ENCODE measurements around the gene RHD.
"Not testable (repeated sequence)": the region's sequence is repeated elsewhere in the genome, so short reads cannot be mapped to it uniquely, and the experiment has no call there.

RHD gene

GRCh38 chr1:25312806-25313470 lies 40.6 kb downstream of the RHD start:
- not testable (repeated sequence) for H3K9me3 Mint-ChIP-seq; H3K4me3 Mint-ChIP-seq; H3K4me1 Mint-ChIP-seq (ENCODE audit: low read depth); H3K27me3 Mint-ChIP-seq (ENCODE audit: low read depth); H3K27ac Mint-ChIP-seq
- peaks cover 32% of the 10 kb centered on the region for H3K36me3 Mint-ChIP-seq (ENCODE audit: low read depth)

- not testable (repeated sequence) for H3K27me3 Mint-ChIP-seq (ENCODE audit: low read depth); H3K36me3 Mint-ChIP-seq (ENCODE audit: low read depth); H3K4me3 Mint-ChIP-seq; H3K27ac Mint-ChIP-seq; H3K9me3 Mint-ChIP-seq; H3K4me1 Mint-ChIP-seq (ENCODE audit: low read depth)
These were observed 48.1 kb downstream of the RHD start for GRCh38 chr1:25320314-25320938.

DNA sequence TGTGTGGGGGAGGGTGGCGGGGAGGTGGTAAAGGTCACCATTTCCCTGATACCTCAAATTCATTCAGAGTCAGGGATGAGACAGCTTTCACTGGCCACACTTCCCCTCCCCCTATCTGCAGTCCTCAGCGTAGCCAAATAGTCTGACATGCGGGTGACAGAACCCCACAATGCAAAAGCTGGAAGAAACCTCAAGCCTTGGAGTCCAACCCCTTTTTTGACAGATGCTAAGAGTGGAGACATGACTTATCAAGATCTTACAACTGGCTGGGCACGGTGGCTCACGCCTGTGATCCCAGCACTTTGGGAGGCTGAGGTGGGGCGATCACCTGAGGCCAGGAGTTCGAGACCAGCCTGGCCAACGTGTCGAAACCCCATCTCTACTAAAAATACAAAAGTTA lies 49.8 kb downstream of the RHD start:
- not testable (repeated sequence) for H3K36me3 Mint-ChIP-seq (ENCODE audit: low read depth); H3K27ac Mint-ChIP-seq; H3K9me3 Mint-ChIP-seq; H3K27me3 Mint-ChIP-seq (ENCODE audit: low read depth); H3K4me3 Mint-ChIP-seq; H3K4me1 Mint-ChIP-seq (ENCODE audit: low read depth)

DNA sequence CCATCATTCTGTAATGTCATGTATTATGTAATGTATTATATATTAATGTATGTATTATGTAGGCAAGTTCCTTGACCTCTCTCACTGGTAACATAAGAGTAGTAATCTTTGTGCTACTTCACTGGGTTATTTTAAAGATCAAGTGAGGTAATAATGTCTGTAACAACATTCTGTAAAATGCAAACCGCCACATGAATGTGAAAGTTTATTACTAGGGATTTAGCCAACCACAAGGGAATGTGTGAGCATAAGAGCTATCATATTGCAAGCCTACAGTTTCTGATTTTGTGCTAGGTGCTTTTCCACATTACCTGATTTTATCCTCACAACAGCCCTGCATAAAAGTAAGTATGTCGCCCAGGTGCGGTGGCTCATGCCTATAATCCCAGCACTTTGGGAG lies 52.1 kb downstream of the RHD start:
- not testable (repeated sequence) for H3K27me3 Mint-ChIP-seq (ENCODE audit: low read depth); H3K4me1 Mint-ChIP-seq (ENCODE audit: low read depth); H3K27ac Mint-ChIP-seq; H3K9me3 Mint-ChIP-seq; H3K4me3 Mint-ChIP-seq; H3K36me3 Mint-ChIP-seq (ENCODE audit: low read depth)

GRCh38 chr1:25327864-25328790 lies 55.8 kb downstream of the RHD start:
- peaks cover 18% of the 10 kb centered on the region for H3K4me1 Mint-ChIP-seq (ENCODE audit: low read depth)
- not testable (repeated sequence) for H3K27ac Mint-ChIP-seq; H3K9me3 Mint-ChIP-seq; H3K36me3 Mint-ChIP-seq (ENCODE audit: low read depth); H3K27me3 Mint-ChIP-seq (ENCODE audit: low read depth); H3K4me3 Mint-ChIP-seq

DNA sequence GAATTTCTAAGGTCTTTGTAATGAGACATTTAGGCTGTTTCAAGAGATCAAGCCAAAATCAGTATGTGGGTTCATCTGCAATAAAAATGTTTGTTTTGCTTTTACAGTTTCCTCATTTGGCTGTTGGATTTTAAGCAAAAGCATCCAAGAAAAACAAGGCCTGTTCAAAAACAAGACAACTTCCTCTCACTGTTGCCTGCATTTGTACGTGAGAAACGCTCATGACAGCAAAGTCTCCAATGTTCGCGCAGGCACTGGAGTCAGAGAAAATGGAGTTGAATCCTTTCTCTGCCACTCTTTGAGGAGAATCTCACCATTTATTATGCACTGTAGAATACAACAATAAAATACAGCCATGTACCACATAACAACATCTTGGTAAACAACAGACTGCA lies 56.5 kb downstream of the RHD start:
- H3K36me3 Mint-ChIP-seq (ENCODE audit: low read depth), result peaks cover 12% of the 10 kb centered on the region
- not testable (repeated sequence) for H3K9me3 Mint-ChIP-seq; H3K27me3 Mint-ChIP-seq (ENCODE audit: low read depth); H3K4me3 Mint-ChIP-seq; H3K27ac Mint-ChIP-seq
- H3K4me1 Mint-ChIP-seq (ENCODE audit: low read depth), result peaks cover 23% of the 10 kb centered on the region

GRCh38 chr1:25329336-25329735 lies 57.0 kb downstream of the RHD start:
- H3K4me1 Mint-ChIP-seq (ENCODE audit: low read depth), result peaks cover 26% of the 10 kb centered on the region
- H3K27me3 Mint-ChIP-seq (ENCODE audit: low read depth); H3K4me3 Mint-ChIP-seq; H3K9me3 Mint-ChIP-seq; H3K27ac Mint-ChIP-seq: not testable (repeated sequence)
- peaks cover 12% of the 10 kb centered on the region for H3K36me3 Mint-ChIP-seq (ENCODE audit: low read depth)

- H3K27ac Mint-ChIP-seq, result peak overlapping the region; percentile 4
- H3K27me3 Mint-ChIP-seq (ENCODE audit: low read depth); H3K9me3 Mint-ChIP-seq: not testable (repeated sequence)
- H3K4me3 Mint-ChIP-seq, result peak overlapping the region; percentile 22
- peaks cover 15% of the 10 kb centered on the region for H3K36me3 Mint-ChIP-seq (ENCODE audit: low read depth)
- H3K4me1 Mint-ChIP-seq (ENCODE audit: low read depth), result peaks cover 28% of the 10 kb centered on the region
These were observed 57.6 kb downstream of the RHD start for GRCh38 chr1:25329950-25330349.

DNA sequence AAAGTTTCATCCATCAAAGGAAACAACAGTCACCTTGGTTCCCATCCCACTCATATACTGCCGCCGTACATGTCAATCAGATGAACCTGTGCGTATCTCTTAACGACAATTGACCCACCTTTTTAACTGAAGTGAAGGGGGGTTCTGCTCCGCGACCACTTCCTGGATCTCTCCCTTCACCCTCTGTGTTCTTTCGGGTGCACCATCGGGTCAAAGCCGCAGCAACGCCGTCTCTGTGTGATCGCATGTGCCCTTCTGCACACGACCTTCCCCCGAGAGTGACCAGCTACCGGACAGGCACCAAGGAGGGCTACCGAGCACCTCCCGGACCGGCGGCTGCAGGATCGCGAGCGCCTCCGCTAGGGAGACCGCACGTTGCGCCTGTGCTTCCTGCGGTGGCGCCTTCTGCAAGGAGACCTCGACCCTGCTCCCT lies 64.6 kb downstream of the RHD start:
- H3K27me3 Mint-ChIP-seq (ENCODE audit: low read depth); H3K9me3 Mint-ChIP-seq: not testable (repeated sequence)
- Mint-ChIP-seq H3K36me3 (ENCODE audit: low read depth) (peaks cover 29% of the 10 kb centered on the region), H3K4me1 (ENCODE audit: low read depth) (peaks cover 29% of the 10 kb centered on the region), H3K27ac (peak overlapping the region; percentile 76), H3K4me3 (peak overlapping the region; percentile 92)

GRCh38 chr1:25337483-25338187 lies 65.3 kb downstream of the RHD start:
- Mint-ChIP-seq H3K4me3 (peak overlapping the region; percentile 93), H3K27ac (peak overlapping the region; percentile 96)

DNA sequence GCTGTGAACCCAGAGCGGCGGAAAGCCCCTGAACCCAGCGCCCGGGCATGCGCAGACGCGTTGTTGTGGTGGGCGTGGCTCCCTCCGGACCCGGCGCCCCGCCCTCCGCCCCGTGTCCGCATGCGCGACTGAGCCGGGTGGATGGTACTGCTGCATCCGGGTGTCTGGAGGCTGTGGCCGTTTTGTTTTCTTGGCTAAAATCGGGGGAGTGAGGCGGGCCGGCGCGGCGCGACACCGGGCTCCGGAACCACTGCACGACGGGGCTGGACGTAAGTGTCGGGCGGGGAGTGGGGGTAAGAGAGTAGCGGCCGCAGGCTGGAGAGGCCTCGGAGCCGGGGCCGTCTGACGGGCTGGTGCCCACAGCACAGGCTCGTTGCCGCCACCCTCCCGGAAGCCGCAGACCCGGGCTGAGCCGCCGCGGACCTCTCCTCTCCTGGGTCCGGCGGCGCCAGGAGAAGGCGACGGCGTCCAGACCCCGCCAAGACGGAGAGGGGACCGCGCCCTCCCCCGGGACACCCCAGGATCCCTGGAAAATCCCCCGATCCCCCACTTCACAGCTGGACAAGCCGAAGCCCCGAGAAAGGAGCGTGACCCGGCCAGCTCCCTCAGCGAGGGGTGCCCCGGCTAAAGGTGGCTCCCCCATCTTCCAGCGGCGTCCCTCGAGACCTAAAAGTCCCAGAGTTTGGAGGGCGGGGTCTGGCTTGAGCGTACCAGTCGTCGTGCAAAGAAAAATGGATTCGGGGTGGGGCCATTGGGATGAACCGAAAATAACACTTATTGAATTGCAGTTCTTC lies 66.1 kb downstream of the RHD start, which contains the start of gene TMEM50A:
TSS of gene TMEM50A (plus strand) at position 147 of the 794 bp plus-strand sequence. CDS start 2,153 bp downstream, outside the sequence.
- Mint-ChIP-seq H3K9me3 (no peaks in the 10 kb centered on the region), H3K27ac (peak within 1 kb of the TSS; percentile 96), H3K27me3 (ENCODE audit: low read depth) (no peaks in the 10 kb centered on the region), H3K4me1 (ENCODE audit: low read depth) (peaks cover 28% of the 10 kb centered on the region), H3K36me3 (ENCODE audit: low read depth) (peaks cover 25% of the 10 kb centered on the region), H3K4me3 (peak within 1 kb of the TSS; percentile 93)

More at GRCh38 chr1:25337483-25338187, 65.3 kb downstream of the RHD start:
- Mint-ChIP-seq H3K36me3 (ENCODE audit: low read depth) (peaks cover 26% of the 10 kb centered on the region), H3K4me1 (ENCODE audit: low read depth) (peaks cover 27% of the 10 kb centered on the region)
- H3K27me3 Mint-ChIP-seq (ENCODE audit: low read depth); H3K9me3 Mint-ChIP-seq: not testable (repeated sequence)

- peaks cover 27% of the 10 kb centered on the region for H3K4me1 Mint-ChIP-seq (ENCODE audit: low read depth)
- peaks cover 26% of the 10 kb centered on the region for H3K36me3 Mint-ChIP-seq (ENCODE audit: low read depth)
- no peaks in the 10 kb centered on the region for H3K27me3 Mint-ChIP-seq (ENCODE audit: low read depth)
These were observed 66.7 kb downstream of the RHD start for GRCh38 chr1:25338986-25339385.

GRCh38 chr1:25341746-25342145 lies 69.4 kb downstream of the RHD start:
- H3K4me3 Mint-ChIP-seq, result no peak overlapping the region
- H3K4me1 Mint-ChIP-seq (ENCODE audit: low read depth), result peaks cover 21% of the 10 kb centered on the region
- no peak overlapping the region for H3K27ac Mint-ChIP-seq
- H3K36me3 Mint-ChIP-seq (ENCODE audit: low read depth), result peaks cover 30% of the 10 kb centered on the region
- H3K9me3 Mint-ChIP-seq, result no peaks in the 10 kb centered on the region
- no peaks in the 10 kb centered on the region for H3K27me3 Mint-ChIP-seq (ENCODE audit: low read depth)

More at GRCh38 chr1:25338986-25339385, 66.7 kb downstream of the RHD start:
- peak overlapping the region; percentile 93 for H3K4me3 Mint-ChIP-seq
- H3K27ac Mint-ChIP-seq, result peak overlapping the region; percentile 96
- H3K9me3 Mint-ChIP-seq, result no peaks in the 10 kb centered on the region

DNA sequence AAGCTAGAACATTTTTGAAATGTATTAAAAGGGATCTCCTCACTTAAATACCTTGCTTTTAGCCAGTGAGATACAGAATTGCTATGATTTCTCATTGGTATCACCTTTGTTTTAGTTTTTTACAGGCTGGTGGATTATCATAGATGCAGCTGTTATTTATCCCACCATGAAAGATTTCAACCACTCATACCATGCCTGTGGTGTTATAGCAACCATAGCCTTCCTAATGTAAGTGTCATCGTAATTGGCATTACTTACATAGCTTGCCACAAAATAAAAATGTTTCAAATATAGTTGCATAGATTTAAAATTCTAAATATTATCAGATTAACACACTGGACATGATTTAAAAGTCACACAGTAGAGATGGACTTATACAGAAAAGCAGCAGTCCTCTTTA lies 70.5 kb downstream of the RHD start:
- Mint-ChIP-seq H3K9me3 (no peaks in the 10 kb centered on the region), H3K4me3 (no peak overlapping the region), H3K36me3 (ENCODE audit: low read depth) (peaks cover 33% of the 10 kb centered on the region), H3K4me1 (ENCODE audit: low read depth) (peaks cover 21% of the 10 kb centered on the region), H3K27ac (no peak overlapping the region), H3K27me3 (ENCODE audit: low read depth) (no peaks in the 10 kb centered on the region)
